IMR-90 (cell line): ENCODE data around the gene SNAP29. TPM values are rescaled to one million over a fixed set of nuclear protein-coding genes. Genes with fewer than 3 reads are reported as not detected.
A peak's percentile ranks its signal among the peaks of the same experiment; 100 is the strongest.

Source experiments
- ATAC-seq: fragments of 200-7000 bp; cut with Tn5 transposase; 2 replicates; pipeline ENCODE4 v1.9.1; 2020; ENCODE audit warnings: low read depth, mild to moderate bottlenecking, moderate library complexity
- BruUV-seq: library from RNA; stranded (reverse); fragments of 400-500 nt; replicated peaks from 2 replicates; lab custom pipeline; 2021; lab: Mats Ljungman, UMichigan
- CTCF ChIA-PET: fragments of 300-600 bp; formaldehyde crosslinking; extraction: SDS; loops from one replicate; lab custom pipeline; 2021; ENCODE audit warnings: antibody characterized with exemption; lab: Yijun Ruan, JAX
- POLR2A ChIA-PET: fragments of 300-600 bp; sonication (Branson Sonifier 250); formaldehyde crosslinking; loops from one replicate; lab custom pipeline; 2022; ENCODE audit warnings: antibody characterized with exemption; ENCODE audit not compliant: unreplicated experiment; lab: Charles Lee
- DNase-seq: peaks from one replicate; pipeline ENCODE4 v3.0.0; 2013
- H2AFZ ChIP-seq: replicated peaks from 2 replicates; pipeline ENCODE3; 2013; ENCODE audit warnings: low read length, mild to moderate bottlenecking; ENCODE audit not compliant: poor library complexity
- H2AK5ac ChIP-seq: 2 replicates; pipeline ENCODE4 v1.6.1; 2013; ENCODE audit warnings: low read depth, low read length, inconsistent platforms
- H2AK9ac ChIP-seq: replicated peaks from 2 replicates; pipeline ENCODE3; 2013; ENCODE audit warnings: mild to moderate bottlenecking, low read depth, low read length, moderate library complexity; ENCODE audit not compliant: poor library complexity
- H2BK120ac ChIP-seq: 2 replicates; pipeline ENCODE4 v1.6.1; 2013; ENCODE audit warnings: low read depth, low read length, inconsistent platforms
- H2BK15ac ChIP-seq: 3 replicates; pipeline ENCODE4 v1.6.1; 2013; ENCODE audit warnings: low read depth, low read length, inconsistent platforms
- H2BK20ac ChIP-seq: 2 replicates; pipeline ENCODE4 v1.6.1; 2013; ENCODE audit warnings: low read depth, mild to moderate bottlenecking, inconsistent platforms, low read length, moderate library complexity
- H2BK5ac ChIP-seq: 2 replicates; pipeline ENCODE4 v1.6.1; 2013; ENCODE audit warnings: mild to moderate bottlenecking, low read depth, low read length, inconsistent platforms; ENCODE audit not compliant: poor library complexity, severe bottlenecking
- H3K14ac ChIP-seq: replicated peaks from 2 replicates; pipeline ENCODE4 v1.6.1; 2013; ENCODE audit warnings: low read depth, low read length, inconsistent platforms
- H3K18ac ChIP-seq: 2 replicates; pipeline ENCODE4 v1.6.1; 2013; ENCODE audit warnings: low read depth, low read length, control low read depth
- H3K23ac ChIP-seq: 2 replicates; pipeline ENCODE4 v1.6.1; 2013; ENCODE audit warnings: low read depth, low read length, inconsistent platforms
- H3K27ac ChIP-seq: 2 replicates; pipeline ENCODE4 v1.5.1; 2013; ENCODE audit warnings: mild to moderate bottlenecking, control low read depth, low read length; ENCODE audit not compliant: insufficient read depth
- H3K27me3 ChIP-seq: 2 replicates; pipeline ENCODE4 v1.6.1; 2013; ENCODE audit warnings: low read length; ENCODE audit not compliant: control insufficient read depth, insufficient read depth
- H3K36me3 ChIP-seq: 2 replicates; pipeline ENCODE4 v1.6.1; 2013; ENCODE audit warnings: low read length, mixed read lengths; ENCODE audit not compliant: control insufficient read depth, insufficient read depth
- H3K4ac ChIP-seq: 2 replicates; pipeline ENCODE4 v1.6.1; 2013; ENCODE audit warnings: low read depth, low read length, inconsistent platforms
- H3K4me1 ChIP-seq: 2 replicates; pipeline ENCODE4 v1.6.1; 2013; ENCODE audit warnings: low read length, mixed read lengths; ENCODE audit not compliant: control insufficient read depth, insufficient read depth
- H3K4me2 ChIP-seq: 2 replicates; pipeline ENCODE4 v1.6.1; 2013; ENCODE audit warnings: low read depth, mild to moderate bottlenecking, control low read depth, low read length, moderate library complexity
- H3K4me3 ChIP-seq: 2 replicates; pipeline ENCODE4 v1.5.1; 2013; ENCODE audit warnings: low read depth, mild to moderate bottlenecking, control low read depth, low read length, moderate library complexity; ENCODE audit not compliant: insufficient read depth
- H3K56ac ChIP-seq: 2 replicates; pipeline ENCODE4 v1.6.1; 2013; ENCODE audit warnings: low read length, inconsistent platforms; ENCODE audit not compliant: insufficient read depth; ENCODE audit errors: extremely low read depth
- H3K79me1 ChIP-seq, 2 experiments: 2 replicates each; pipeline ENCODE4 v1.6.1; 2013; ENCODE audit warnings: low read length in 2 of 2, inconsistent platforms in 1 of 2, low read depth in 1 of 2
- H3K9ac ChIP-seq: 2 replicates; pipeline ENCODE4 v1.6.1; 2013; ENCODE audit warnings: low read depth, low read length, control low read depth
- H3K9me1 ChIP-seq: 2 replicates; pipeline ENCODE4 v1.6.1; 2013; ENCODE audit warnings: low read length, inconsistent platforms; ENCODE audit not compliant: insufficient read depth
- H3K9me3 ChIP-seq: 2 replicates; pipeline ENCODE4 v1.6.1; 2013; ENCODE audit warnings: low read length; ENCODE audit not compliant: control insufficient read depth, insufficient read depth
- H4K20me1 ChIP-seq: 2 replicates; pipeline ENCODE4 v1.6.1; 2013; ENCODE audit warnings: low read length, inconsistent platforms; ENCODE audit not compliant: insufficient read depth
- H4K5ac ChIP-seq: 2 replicates; pipeline ENCODE4 v1.6.1; 2013; ENCODE audit warnings: mild to moderate bottlenecking, low read depth, low read length, control low read depth
- H4K8ac ChIP-seq, 2 experiments: 2 replicates each; pipeline ENCODE4 v1.6.1; 2013; ENCODE audit warnings: low read depth in 2 of 2, low read length in 2 of 2, control low read depth in 1 of 2, inconsistent platforms in 1 of 2
- H4K91ac ChIP-seq: 2 replicates; pipeline ENCODE4 v1.6.1; 2013; ENCODE audit warnings: low read depth, low read length, inconsistent platforms; ENCODE audit not compliant: insufficient read depth
- BHLHE40 ChIP-seq: fragments of 150-350 bp; IDR thresholded peaks from 2 replicates; pipeline ENCODE4 v1.6.1; 2016; ENCODE audit warnings: mild to moderate bottlenecking, low read depth, low read length
- CEBPB ChIP-seq: IDR thresholded peaks from 2 replicates; pipeline ENCODE4 v1.6.1; 2012; ENCODE audit warnings: low read depth, low read length, improper control_type of control experiment
- CTCF ChIP-seq: conservative IDR thresholded peaks from 2 replicates; pipeline ENCODE4 v1.5.1; 2012; ENCODE audit warnings: mild to moderate bottlenecking, low read depth, low read length, improper control_type of control experiment
- ELK1 ChIP-seq: fragments of 150-350 bp; IDR thresholded peaks from 2 replicates; pipeline ENCODE4 v1.6.1; 2016; ENCODE audit warnings: low read depth, mild to moderate bottlenecking, low read length, moderate library complexity, borderline replicate concordance
- MAFK ChIP-seq: IDR thresholded peaks from 2 replicates; pipeline ENCODE4 v1.6.1; 2012; ENCODE audit warnings: low read depth, low read length, improper control_type of control experiment
- MAZ ChIP-seq: IDR thresholded peaks from 2 replicates; pipeline ENCODE4 v1.6.1; 2012; ENCODE audit warnings: low read depth, mild to moderate bottlenecking, low read length, improper control_type of control experiment, moderate library complexity, borderline replicate concordance
- MXI1 ChIP-seq: IDR thresholded peaks from 2 replicates; pipeline ENCODE4 v1.6.1; 2012; ENCODE audit warnings: low read depth, mild to moderate bottlenecking, low read length, moderate library complexity, borderline replicate concordance
- NFE2L2 ChIP-seq: fragments of 150-350 bp; IDR thresholded peaks from 2 replicates; pipeline ENCODE4 v1.6.1; 2016; ENCODE audit warnings: low read depth, mild to moderate bottlenecking, low read length
- POLR2A ChIP-seq: IDR thresholded peaks from 2 replicates; pipeline ENCODE4 v1.6.1; 2012; ENCODE audit warnings: mild to moderate bottlenecking, low read depth, low read length
- RFX5 ChIP-seq: IDR thresholded peaks from 2 replicates; pipeline ENCODE4 v1.8.0; 2012; ENCODE audit warnings: low read depth, mild to moderate bottlenecking, low read length, moderate library complexity
- SMC3 ChIP-seq: fragments of 150-350 bp; IDR thresholded peaks from 2 replicates; pipeline ENCODE4 v1.6.1; 2016; ENCODE audit warnings: low read depth, mild to moderate bottlenecking, antibody characterized with exemption, low read length, moderate library complexity
- USF2 ChIP-seq: fragments of 150-350 bp; IDR thresholded peaks from 2 replicates; pipeline ENCODE4 v1.6.1; 2017; ENCODE audit warnings: mild to moderate bottlenecking, antibody characterized with exemption, low read length, low read depth
- WGBS, 2 experiments: methylation state at CpG; one replicate each; pipeline versions ENCODE4 v1.1.5 to v1.1.7; 2013; ENCODE audit warnings: missing lambda C conversion rate in 2 of 2; ENCODE audit not compliant: insufficient read length in 1 of 2; ENCODE audit errors: extremely low coverage in 2 of 2; 5-methylcytosine and 5-hydroxymethylcytosine counted together
- dilution Hi-C: fragments of 300-500 bp; cut with HindIII; formaldehyde crosslinking; loops from one replicate; pipeline ENCODE4 v1.14.3; 2018; ENCODE audit warnings: low sequenced_read_pairs; ENCODE audit not compliant: unreplicated experiment
- in situ Hi-C: fragments of 300-500 bp; cut with MboI; formaldehyde crosslinking; loops from 3 replicates; pipeline ENCODE4 v1.14.3; 2019; ENCODE audit warnings: low sequenced_read_pairs, inconsistent platforms, mixed read lengths
- intact Hi-C: fragments of 100-400 bp; cut with micrococcal nuclease; formaldehyde crosslinking; loops from 2 replicates; pipeline ENCODE4 v1.10.0; 2022
- polyA plus RNA-seq, 3 experiments: library from polyadenylated mRNA; depleted of rRNA; stranded (reverse); fragments of >200 nt; gene quantifications; 2 replicates each; pipeline ENCODE4 v1.2.3, GENCODE V29; 2012; ENCODE audit warnings: low replicate concordance in 1 of 3
- total RNA-seq: library from RNA; depleted of rRNA; stranded (reverse); fragments of >200 nt; gene quantifications from 2 replicates; pipeline ENCODE4 v1.2.3, GENCODE V29; 2012

Gene SNAP29
- total and polyA plus RNA-seq, 2 of the 4 experiments (the other 2 are of a cell fraction) = 10.6 to 29.5 TPM

DNA sequence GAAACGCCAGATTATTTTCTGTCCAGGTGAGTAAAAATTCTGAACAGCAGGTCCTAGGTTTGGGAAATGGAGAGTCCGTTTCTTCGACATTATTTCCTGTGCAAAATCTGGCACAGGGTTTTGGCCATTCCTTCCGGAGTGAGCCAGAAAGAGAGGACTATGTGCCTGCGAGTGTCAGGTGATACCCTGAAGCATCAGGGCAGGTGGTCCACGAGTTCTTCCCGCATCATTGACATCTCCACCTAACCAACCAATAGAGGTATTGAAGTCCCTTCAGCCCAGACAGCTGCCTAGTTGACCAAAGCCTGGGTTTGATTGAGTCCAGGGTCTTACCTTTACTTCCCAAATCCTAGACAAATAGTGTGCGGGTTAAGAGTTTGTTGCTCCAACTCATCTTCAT is 808 bp downstream of the SNAP29 start:
- Histone ChIP-seq H4K20me1 (peaks cover 33% of the 10 kb centered on the region), H2BK15ac (no peak overlapping the region)
- dilution Hi-C loops = no loop called here

More for the DNA sequence above, 808 bp downstream of the SNAP29 start:
- peak overlapping the region; percentile 81 for H3K4me3 ChIP-seq
- H3K4ac ChIP-seq = peak overlapping the region; percentile 87
- peak overlapping the region; percentile 89; the same call in 1 of the 2 replicates for H3K23ac ChIP-seq
- no peak overlapping the region for H2AFZ ChIP-seq
- TSS peak; percentile 51 for BruUV-seq
- H2BK120ac ChIP-seq = no peak overlapping the region
- peaks cover 9% of the 10 kb centered on the region for H3K4me1 ChIP-seq
- H2BK5ac ChIP-seq = no peak overlapping the region
- no peak overlapping the region for H2BK20ac ChIP-seq
- peaks cover 10% of the 10 kb centered on the region; the same call in 1 of the 2 replicates for H3K36me3 ChIP-seq
- H3K4me2 ChIP-seq = peak overlapping the region; percentile 90
- H3K18ac ChIP-seq = no peak overlapping the region
- no peaks in the 10 kb centered on the region for H3K9me3 ChIP-seq
- ChIA-PET CTCF (no interaction called here), POLR2A (interaction anchor here (0.7 kb wide), 1 partner anchor 21 kb away, joined by 4 read pairs; no protein-coding TSS in a partner anchor)
- H3K27me3 ChIP-seq = no peaks in the 10 kb centered on the region
- no peak for TF ChIP-seq CEBPB
- no peak for TF ChIP-seq ELK1
- no peak for TF ChIP-seq RFX5
- TF ChIP-seq MXI1 = no peak
- TF ChIP-seq MAFK = no peak
- no peak for TF ChIP-seq CTCF
- TF ChIP-seq USF2 = no peak
- TF ChIP-seq MAZ = no peak
- no peak for TF ChIP-seq SMC3
- no peak for TF ChIP-seq BHLHE40
- no peak for TF ChIP-seq NFE2L2
- TF ChIP-seq POLR2A = no peak
- intact Hi-C loops (no loop called here), in situ Hi-C loops (no loop called here)
- peak overlapping the region; percentile 83 for H3K14ac ChIP-seq
- 80% methylated on average over 2 of the region's 8 CpGs; no CpG with 5 or more reads in 1 of the 2 experiments for WGBS, 2 experiments
- H3K9me1 ChIP-seq = peaks cover 21% of the 10 kb centered on the region
- no peak for DNase-seq
- H4K8ac ChIP-seq = peak overlapping the region; percentile 36 to 81; a peak in 2 of 4 replicates
- peak overlapping the region; percentile 37; the same call in 1 of the 2 replicates for H2AK5ac ChIP-seq
- H4K91ac ChIP-seq = peak overlapping the region; percentile 22; the same call in 1 of the 2 replicates
- H3K9ac ChIP-seq = peak overlapping the region; percentile 76; the same call in 1 of the 2 replicates
- ATAC-seq = no peak
- H3K27ac ChIP-seq = no peak overlapping the region
- H4K5ac ChIP-seq = no peak overlapping the region
- H3K56ac ChIP-seq = no peak overlapping the region
- peaks cover 30 to 71% of the 10 kb centered on the region in 2 experiments for H3K79me1 ChIP-seq
- H2AK9ac ChIP-seq = peak overlapping the region; percentile 94
